ENCODE results near the gene CDH18. TPM values are rescaled to one million over a fixed set of nuclear protein-coding genes. Genes with fewer than 3 reads are reported as not detected.
"Not testable (repeated sequence)": the region's sequence is repeated elsewhere in the genome, so short reads cannot be mapped to it uniquely, and the experiment has no call there.

The CDH18 gene
- total RNA-seq, 1 experiment from 2014 or later, result 0.86 TPM

GRCh38 chr5:19837536-19838174 is 150.3 kb downstream of the CDH18 start:
- no peaks in the 10 kb centered on the region for H3K4me1 Mint-ChIP-seq (ENCODE audit: low read depth, unreplicated experiment)
- Histone ChIP-seq H3K9me3 (no peaks in the 10 kb centered on the region; the same call in 1 of the 2 replicates), H3K36me3 (ENCODE audit: control insufficient read depth, insufficient read depth, low read length) (no peaks in the 10 kb centered on the region), H3K4me1 (no peaks in the 10 kb centered on the region), H3K4me3 (ENCODE audit: low read depth, low read length) (no peak overlapping the region), H3K27me3 (replicated peaks; ENCODE audit: control insufficient read depth, insufficient read depth, low read length) (no peaks in the 10 kb centered on the region)
- POLR2A ChIA-PET, result no interaction called here
- no peak for DNase-seq
- peaks cover 37% of the 10 kb centered on the region for H3K9me3 Mint-ChIP-seq (ENCODE audit: unreplicated experiment)
- no peak overlapping the region for H3K27ac Mint-ChIP-seq (ENCODE audit: unreplicated experiment)
- TF ChIP-seq CTCF (IDR thresholded peaks at IDR 0.05; ENCODE audit: insufficient read depth in 1 of 2, low read depth in 1 of 2, low read length in 1 of 2, severe bottlenecking in 1 of 2, unreplicated experiment in 1 of 2), result no peak
- no TSS peak for BruUV-seq (replicated peaks)
- peaks cover 2% of the 10 kb centered on the region for H3K27me3 Mint-ChIP-seq (ENCODE audit: insufficient read depth, unreplicated experiment)
- CTCF ChIA-PET, result no interaction called here
- no peak overlapping the region for H3K4me3 Mint-ChIP-seq (ENCODE audit: unreplicated experiment)
- H3K36me3 Mint-ChIP-seq (ENCODE audit: insufficient read depth, unreplicated experiment), result no peaks in the 10 kb centered on the region
- intact Hi-C loops (cut with micrococcal nuclease; ENCODE audit: unreplicated experiment), result no loop called here

GRCh38 chr5:19835442-19835841 is 152.6 kb downstream of the CDH18 start:
- ChIA-PET CTCF (no interaction called here), POLR2A (no interaction called here)
- Mint-ChIP-seq H3K9me3 (ENCODE audit: unreplicated experiment) (peaks cover 28% of the 10 kb centered on the region), H3K27me3 (ENCODE audit: insufficient read depth, unreplicated experiment) (peaks cover 2% of the 10 kb centered on the region), H3K4me3 (ENCODE audit: unreplicated experiment) (no peak overlapping the region), H3K4me1 (ENCODE audit: low read depth, unreplicated experiment) (no peaks in the 10 kb centered on the region), H3K27ac (ENCODE audit: unreplicated experiment) (no peak overlapping the region), H3K36me3 (ENCODE audit: insufficient read depth, unreplicated experiment) (no peaks in the 10 kb centered on the region)
- Histone ChIP-seq H3K4me1 (no peaks in the 10 kb centered on the region), H3K27me3 (replicated peaks; ENCODE audit: control insufficient read depth, insufficient read depth, low read length) (no peaks in the 10 kb centered on the region), H3K4me3 (ENCODE audit: low read depth, low read length) (no peak overlapping the region), H3K36me3 (ENCODE audit: control insufficient read depth, insufficient read depth, low read length) (no peaks in the 10 kb centered on the region), H3K9me3 (no peaks in the 10 kb centered on the region)
- TF ChIP-seq CTCF (IDR thresholded peaks at IDR 0.05; ENCODE audit: insufficient read depth in 1 of 2, low read depth in 1 of 2, low read length in 1 of 2, severe bottlenecking in 1 of 2, unreplicated experiment in 1 of 2), result no peak
- no peak for DNase-seq
- no TSS peak for BruUV-seq (replicated peaks)
- intact Hi-C loops (cut with micrococcal nuclease; ENCODE audit: unreplicated experiment), result no loop called here

GRCh38 chr5:19812720-19813119 is 175.3 kb downstream of the CDH18 start:
- H3K9me3 ChIP-seq; H3K4me3 Mint-ChIP-seq (ENCODE audit: unreplicated experiment); POLR2A ChIA-PET; H3K27me3 ChIP-seq (replicated peaks; ENCODE audit: control insufficient read depth, insufficient read depth, low read length); H3K4me1 ChIP-seq; CTCF ChIA-PET; BruUV-seq (replicated peaks); DNase-seq; H3K4me1 Mint-ChIP-seq (ENCODE audit: low read depth, unreplicated experiment); H3K36me3 ChIP-seq (ENCODE audit: control insufficient read depth, insufficient read depth, low read length); H3K4me3 ChIP-seq (ENCODE audit: low read depth, low read length); H3K36me3 Mint-ChIP-seq (ENCODE audit: insufficient read depth, unreplicated experiment); intact Hi-C loops (cut with micrococcal nuclease; ENCODE audit: unreplicated experiment); H3K9me3 Mint-ChIP-seq (ENCODE audit: unreplicated experiment); H3K27me3 Mint-ChIP-seq (ENCODE audit: insufficient read depth, unreplicated experiment); H3K27ac Mint-ChIP-seq (ENCODE audit: unreplicated experiment): not testable (repeated sequence)

GRCh38 chr5:19806756-19807155 is 181.2 kb downstream of the CDH18 start:
- H3K4me3 ChIP-seq (ENCODE audit: low read depth, low read length), result no peak overlapping the region
- BruUV-seq (replicated peaks), result no TSS peak
- POLR2A ChIA-PET, result no interaction called here
- no peaks in the 10 kb centered on the region for H3K36me3 ChIP-seq (ENCODE audit: control insufficient read depth, insufficient read depth, low read length)
- H3K4me1 ChIP-seq, result no peaks in the 10 kb centered on the region
- DNase-seq, result no peak
- no peaks in the 10 kb centered on the region for H3K27me3 Mint-ChIP-seq (ENCODE audit: insufficient read depth, unreplicated experiment)
- H3K4me3 Mint-ChIP-seq (ENCODE audit: unreplicated experiment), result no peak overlapping the region
- H3K4me1 Mint-ChIP-seq (ENCODE audit: low read depth, unreplicated experiment), result no peaks in the 10 kb centered on the region
- no peak overlapping the region for H3K27ac Mint-ChIP-seq (ENCODE audit: unreplicated experiment)
- no peaks in the 10 kb centered on the region for H3K36me3 Mint-ChIP-seq (ENCODE audit: insufficient read depth, unreplicated experiment)
- no peak for TF ChIP-seq CTCF (IDR thresholded peaks at IDR 0.05; ENCODE audit: insufficient read depth in 1 of 2, low read depth in 1 of 2, low read length in 1 of 2, severe bottlenecking in 1 of 2, unreplicated experiment in 1 of 2)
- H3K9me3 ChIP-seq, result no peaks in the 10 kb centered on the region
- CTCF ChIA-PET, result no interaction called here
- H3K9me3 Mint-ChIP-seq (ENCODE audit: unreplicated experiment), result no peaks in the 10 kb centered on the region
- H3K27me3 ChIP-seq (replicated peaks; ENCODE audit: control insufficient read depth, insufficient read depth, low read length), result no peaks in the 10 kb centered on the region
- intact Hi-C loops (cut with micrococcal nuclease; ENCODE audit: unreplicated experiment), result no loop called here
